Colon (tissue), 2 donors: ENCODE measurements around the gene SRR.

ENCODE experiments used
- FAIRE-seq: peaks from 2 replicates; lab custom pipeline; 2012; peaks lifted over from hg19 to GRCh38; lab: Jason Lieb, UNC
- donor health status: control.
- donor health status: control.

SRR gene

GRCh38 chr17:2346475-2346874, 42.7 kb downstream of the SRR start:
- no peak for FAIRE-seq

GRCh38 chr17:2347805-2348685, 44.3 kb downstream of the SRR start:
- no peak for FAIRE-seq

GRCh38 chr17:2351269-2351668, 47.5 kb downstream of the SRR start:
- no peak for FAIRE-seq

- no peak for FAIRE-seq
These were observed 50.6 kb downstream of the SRR start for GRCh38 chr17:2354311-2354710.

GRCh38 chr17:2357237-2357636, 53.5 kb downstream of the SRR start:
- FAIRE-seq: no peak

- no peak for FAIRE-seq
These were observed 54.2 kb downstream of the SRR start for GRCh38 chr17:2357931-2358434.

- no peak for FAIRE-seq
These were observed 57.4 kb downstream of the SRR start for GRCh38 chr17:2361010-2361760.

- FAIRE-seq: no peak
These were observed 58.3 kb downstream of the SRR start for GRCh38 chr17:2362016-2362415.

- FAIRE-seq: no peak
These were observed 58.7 kb downstream of the SRR start for GRCh38 chr17:2362416-2362815.

- FAIRE-seq: no peak
These were observed 59.1 kb downstream of the SRR start for GRCh38 chr17:2362881-2363280.

- no peak for FAIRE-seq
These were observed 59.6 kb downstream of the SRR start for GRCh38 chr17:2363318-2363717.

GRCh38 chr17:2363851-2364762, 60.4 kb downstream of the SRR start:
- FAIRE-seq: no peak

GRCh38 chr17:2364763-2365116, 61.0 kb downstream of the SRR start:
- FAIRE-seq: no peak

- FAIRE-seq: no peak
These were observed 61.4 kb downstream of the SRR start for GRCh38 chr17:2365132-2365531.

- no peak for FAIRE-seq
These were observed 63.2 kb downstream of the SRR start for GRCh38 chr17:2366747-2367494.

- no peak for FAIRE-seq
These were observed 64.6 kb downstream of the SRR start for GRCh38 chr17:2368359-2368758.

- FAIRE-seq: no peak
These were observed 65.3 kb downstream of the SRR start for GRCh38 chr17:2369039-2369438.

GRCh38 chr17:2369551-2370210, 65.9 kb downstream of the SRR start:
- FAIRE-seq: no peak

GRCh38 chr17:2370211-2370589, 66.5 kb downstream of the SRR start:
- no peak for FAIRE-seq

- FAIRE-seq: no peak
These were observed 67.7 kb downstream of the SRR start for GRCh38 chr17:2371183-2372130.
